Testis (tissue), 2 donors: ENCODE measurements around the gene ERI3.

ENCODE experiments used
- CTCF ChIP-seq, 3 experiments: fragments of 450-650 bp in 2 of 3; fragments of 200-600 bp in 1 of 3; sonication (generic) in 1 of 3; IDR thresholded peaks; one replicate each; pipeline ENCODE4 v1.5.1; 2016 to 2019; ENCODE audit warnings: antibody characterized with exemption in 3 of 3, mild to moderate bottlenecking in 2 of 3, moderate library complexity in 1 of 3
- POLR2A ChIP-seq: fragments of 450-650 bp; IDR thresholded peaks from one replicate; pipeline ENCODE4 v1.6.1; 2017; ENCODE audit warnings: antibody characterized with exemption, mild to moderate bottlenecking, moderate library complexity

GRCh38 chr1:44235808-44236207, 119.2 kb downstream of the ERI3 start:
- no peak for TF ChIP-seq CTCF (IDR thresholded peaks at IDR 0.05)
- TF ChIP-seq POLR2A: no peak
